Astrocyte of the spinal cord (primary cell): ENCODE measurements around the gene CPN2.
A peak's percentile ranks its signal among the peaks of the same experiment; 100 is the strongest.

Experiments
- DNase-seq: peaks from one replicate; pipeline ENCODE4 v3.0.0; 2011; ENCODE audit warnings: low read depth, low spot score
- H3K4me3 ChIP-seq: 2 replicates; pipeline ENCODE4 v1.5.1; 2011; ENCODE audit warnings: low read depth, mild to moderate bottlenecking, low read length, moderate library complexity
- CTCF ChIP-seq: IDR thresholded peaks from 2 replicates; pipeline ENCODE4 v1.5.1; 2012; ENCODE audit warnings: low read depth, mild to moderate bottlenecking, low read length, inconsistent platforms
- in situ Hi-C: cut with HindIII; loops from 2 replicates; pipeline ENCODE4 v1.10.0; 2017; ENCODE audit warnings: low sequenced_read_pairs

The CPN2 gene

GRCh38 chr3:194333212-194333980 is 17.7 kb downstream of the CPN2 start:
- DNase-seq, result peak; percentile 86
- TF ChIP-seq CTCF, result peak; percentile 96
- in situ Hi-C loops, result no loop called here
- H3K4me3 ChIP-seq, result peak overlapping the region; percentile 46

GRCh38 chr3:194332858-194333211 is 18.3 kb downstream of the CPN2 start:
- in situ Hi-C loops, result no loop called here
- no peak overlapping the region for H3K4me3 ChIP-seq
- TF ChIP-seq CTCF, result no peak
- DNase-seq, result no peak

- DNase-seq, result no peak
- no peak for TF ChIP-seq CTCF
- no peak overlapping the region for H3K4me3 ChIP-seq
- in situ Hi-C loops, result no loop called here
These were observed 20.5 kb downstream of the CPN2 start for GRCh38 chr3:194330579-194330978.

GRCh38 chr3:194330160-194330559 is 21.0 kb downstream of the CPN2 start:
- TF ChIP-seq CTCF, result no peak
- no peak for DNase-seq
- in situ Hi-C loops, result no loop called here
- H3K4me3 ChIP-seq, result no peak overlapping the region

- DNase-seq, result no peak
- H3K4me3 ChIP-seq, result no peak overlapping the region
- in situ Hi-C loops, result no loop called here
- no peak for TF ChIP-seq CTCF
These were observed 21.6 kb downstream of the CPN2 start for GRCh38 chr3:194329583-194329965.

- no peak for DNase-seq
- TF ChIP-seq CTCF, result no peak
- in situ Hi-C loops, result no loop called here
- H3K4me3 ChIP-seq, result no peak overlapping the region
These were observed 22.1 kb downstream of the CPN2 start for GRCh38 chr3:194328942-194329582.
